OCI-M2 (cell line): ENCODE measurements around the gene SLC25A1.

Source experiments
- DNase-seq: peaks from one replicate; lab custom pipeline; 2025; ENCODE audit not compliant: unreplicated experiment; lab: John Stamatoyannopoulos, UW

Gene SLC25A1

DNA sequence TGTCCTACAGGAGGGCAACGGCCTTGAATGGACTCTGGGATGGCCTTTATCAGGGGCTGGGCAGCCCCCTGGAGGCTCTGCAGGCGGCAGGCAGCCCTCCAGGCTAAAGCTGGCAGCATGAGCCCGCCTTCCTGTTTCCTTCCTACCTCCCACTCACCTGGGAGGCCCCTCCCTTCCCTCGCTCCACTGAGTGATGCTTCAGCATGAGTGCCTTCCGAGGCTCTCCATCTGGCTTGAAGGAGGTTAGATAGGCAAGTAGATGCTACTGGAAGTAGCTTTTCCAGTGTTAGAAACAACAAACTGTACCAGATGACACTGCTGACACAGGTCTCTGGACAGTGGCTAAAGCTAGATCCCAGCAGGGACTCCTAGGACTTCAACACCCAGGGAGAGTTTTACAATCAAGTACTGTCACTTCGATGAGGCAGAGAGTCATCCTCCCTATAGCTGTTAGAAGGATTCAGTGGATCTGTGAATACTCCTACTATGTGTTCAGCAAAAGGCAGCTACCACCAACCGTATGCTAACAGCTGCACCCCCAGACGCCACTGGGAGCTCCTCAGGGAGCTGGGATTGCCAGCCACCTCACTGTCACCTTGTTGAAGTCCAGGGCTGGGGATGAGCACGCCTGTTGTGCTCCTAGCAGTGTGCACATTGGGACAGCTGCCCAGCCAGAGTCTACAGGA lies 4.1 kb upstream of the SLC25A1 start:
- no peak for DNase-seq

DNA sequence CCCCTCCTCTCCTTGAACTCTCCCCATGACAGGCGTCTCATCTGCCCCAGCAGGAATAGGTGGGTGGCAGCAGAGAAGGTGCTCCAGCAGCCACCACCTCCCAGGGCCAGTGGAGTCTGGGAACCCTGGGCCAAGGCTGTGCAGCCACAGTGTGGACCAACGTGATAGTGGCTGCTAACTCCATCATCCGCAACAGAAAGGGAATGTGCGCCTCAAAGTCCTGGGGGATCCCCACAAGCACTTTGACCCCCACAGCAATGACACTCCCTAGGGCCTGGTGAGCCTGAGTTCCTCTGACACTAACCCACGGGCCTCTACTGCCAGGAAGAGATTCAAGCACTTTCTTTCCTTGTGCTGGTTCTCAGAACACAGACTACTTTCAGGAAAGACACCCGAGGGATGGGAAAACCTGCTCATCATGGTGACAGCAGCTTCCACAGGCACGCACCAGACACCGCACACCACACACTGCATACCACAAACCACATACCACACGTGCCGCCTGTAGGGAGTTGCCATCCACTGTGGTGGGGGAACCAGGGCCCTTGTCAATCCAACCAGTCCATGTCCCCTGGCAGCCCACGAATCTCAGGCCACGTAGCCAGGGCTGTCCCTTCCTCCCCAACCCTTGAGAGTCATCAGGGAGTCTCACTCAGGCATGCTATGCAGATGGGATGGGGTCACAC lies 3.4 kb upstream of the SLC25A1 start:
- DNase-seq = no peak

DNA sequence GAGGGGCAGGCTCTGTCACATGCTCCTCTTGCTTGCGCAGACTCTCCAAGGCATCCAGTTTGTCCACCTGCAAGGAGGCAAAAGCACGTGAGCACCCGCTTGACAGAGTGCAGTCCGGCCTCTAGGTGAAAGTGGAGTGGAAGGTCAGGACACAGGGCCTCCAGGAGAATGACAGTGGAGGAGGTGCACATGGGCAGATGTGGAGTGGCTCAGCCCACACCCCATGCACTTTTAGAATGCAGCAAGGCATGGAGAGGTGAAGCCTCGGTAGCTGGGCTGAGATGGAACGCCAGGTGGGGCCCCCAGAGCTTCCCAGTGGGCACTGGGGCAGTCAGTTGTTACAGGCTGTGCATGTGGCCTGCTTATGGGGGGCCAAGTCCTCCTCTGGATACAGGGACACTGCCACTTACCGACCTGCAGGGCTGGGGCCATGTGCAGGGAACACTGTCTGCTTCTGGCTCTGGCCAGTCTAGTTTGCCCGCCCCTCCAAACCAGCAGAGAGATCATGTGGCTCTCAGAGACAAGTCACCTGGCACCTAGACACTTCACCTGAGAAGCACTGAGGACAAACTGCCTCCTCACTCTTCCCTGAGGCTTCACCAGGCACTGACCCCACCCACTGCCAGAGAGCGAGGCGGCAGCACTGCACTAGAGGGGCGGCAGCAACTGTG lies 2.3 kb upstream of the SLC25A1 start:
- DNase-seq = no peak

DNA sequence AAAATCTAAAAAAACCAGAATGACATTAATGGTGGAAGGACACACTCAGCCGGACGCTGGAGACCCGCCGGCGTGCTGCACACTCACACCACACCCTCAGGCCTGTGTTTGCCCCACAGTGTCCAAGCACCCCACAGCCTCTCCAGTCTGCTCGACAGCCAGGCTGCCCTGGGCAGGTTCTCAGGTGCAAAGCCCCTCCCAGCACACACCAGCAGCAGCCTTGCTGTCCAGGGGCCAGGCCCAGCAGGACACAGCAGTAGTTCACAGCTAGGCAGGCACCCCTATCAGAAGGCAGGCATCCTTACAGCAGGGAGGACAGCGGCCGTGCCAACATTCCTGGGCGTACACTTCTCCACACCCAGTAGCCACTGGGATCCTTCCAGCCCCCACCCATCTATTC lies 1.7 kb upstream of the SLC25A1 start:
- DNase-seq = no peak

DNA sequence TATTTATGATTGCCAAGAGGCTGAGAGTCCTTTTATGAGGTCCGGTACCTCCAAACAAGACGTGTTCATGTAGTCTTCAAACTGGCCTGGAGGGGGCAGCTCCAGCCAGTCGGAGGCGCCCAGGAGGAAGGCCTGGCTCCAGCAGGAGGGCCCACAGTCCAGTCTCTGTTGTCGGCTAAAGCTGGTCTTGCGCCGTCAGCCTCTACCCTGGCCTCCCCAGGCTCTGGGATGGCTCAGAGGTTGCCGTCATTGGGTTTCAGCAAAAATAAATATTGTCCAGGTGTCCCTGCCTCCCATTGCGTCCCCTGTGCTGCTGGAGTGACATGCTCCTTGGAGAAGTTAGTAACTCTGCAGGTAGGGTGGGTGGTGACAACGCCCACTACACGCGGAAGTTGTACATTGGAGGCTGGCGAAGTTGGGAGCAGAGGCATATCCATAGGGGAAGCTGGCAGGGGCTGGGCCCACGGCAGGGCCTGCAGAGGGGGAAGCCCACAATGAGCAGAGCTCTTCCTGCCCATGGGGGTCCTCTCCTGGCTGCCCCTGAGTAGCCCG lies 1.0 kb upstream of the SLC25A1 start:
- DNase-seq = no peak

DNA sequence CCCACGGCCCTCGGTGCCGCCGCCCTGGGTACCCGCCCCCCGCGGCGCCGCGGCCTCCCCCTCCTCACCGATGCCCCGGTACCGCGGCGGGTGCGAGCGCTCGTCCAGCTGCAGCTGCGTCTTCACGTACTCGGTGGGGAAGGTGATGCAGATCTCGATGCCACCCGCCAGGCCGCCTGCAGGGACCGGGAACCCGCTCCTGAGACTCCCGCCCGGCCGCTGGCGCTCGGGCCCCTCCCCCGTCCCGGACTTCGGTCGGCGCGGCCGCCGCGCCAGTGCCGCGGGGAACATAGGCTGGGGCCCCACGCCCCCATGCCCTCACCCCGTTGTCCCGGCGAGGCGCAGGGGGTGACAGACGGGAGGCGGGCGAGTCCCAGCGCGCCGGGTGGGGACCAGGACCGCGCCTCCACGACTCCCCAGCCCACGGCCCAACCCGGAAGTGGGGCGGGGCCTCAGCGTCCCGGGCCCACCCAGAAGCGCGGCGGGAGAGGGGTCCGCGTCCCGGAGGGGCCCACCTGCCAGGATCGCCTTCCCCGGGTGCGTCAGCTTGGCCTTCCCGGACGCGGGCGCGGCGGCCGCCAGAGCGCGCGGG lies 375 bp downstream of the SLC25A1 start:
- DNase-seq = no peak

DNA sequence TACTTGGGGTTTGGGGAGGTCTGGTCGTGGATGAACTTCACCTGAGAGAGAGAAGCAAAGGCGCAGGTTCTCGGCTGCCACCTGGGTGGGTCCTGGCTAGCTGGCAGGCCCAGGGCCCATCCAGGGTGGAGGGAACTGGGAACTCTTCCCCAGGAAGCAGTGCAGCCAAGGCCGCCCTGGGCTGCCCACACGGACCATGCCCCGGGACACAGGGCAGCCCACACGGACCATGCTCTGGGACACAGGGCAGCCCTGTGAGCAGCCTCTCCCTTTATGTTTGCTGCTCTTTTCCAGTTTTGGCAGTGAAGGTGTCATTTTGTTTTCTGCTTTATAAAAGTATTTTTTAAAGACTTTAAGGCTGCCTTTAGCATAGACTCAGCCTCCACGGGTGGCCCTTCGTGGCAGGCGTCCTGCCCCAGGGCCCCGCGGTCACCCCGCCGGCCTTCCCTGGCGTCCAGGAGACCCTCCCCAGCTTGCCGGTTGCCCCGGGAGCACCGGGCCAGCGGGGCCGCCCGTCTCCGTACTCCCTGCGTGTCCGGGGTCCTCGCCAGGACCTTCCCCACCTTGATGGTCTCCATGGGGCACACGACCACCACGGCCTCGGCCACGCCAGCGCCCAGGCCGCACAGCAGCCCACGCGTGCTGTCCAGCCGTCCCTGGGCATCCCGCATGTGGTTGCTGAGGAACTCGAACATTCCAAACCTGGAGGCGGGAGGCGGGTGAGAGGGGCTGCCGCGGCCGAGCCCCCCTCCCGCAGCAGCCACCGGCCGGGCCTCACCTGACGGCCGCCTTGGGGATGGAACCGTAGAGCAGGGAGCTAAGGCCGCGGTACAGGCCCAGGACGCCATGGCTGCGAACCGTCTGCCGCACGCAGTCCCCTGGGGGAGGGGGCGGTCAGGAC lies 1.1 kb downstream of the SLC25A1 start:
- DNase-seq = no peak

DNA sequence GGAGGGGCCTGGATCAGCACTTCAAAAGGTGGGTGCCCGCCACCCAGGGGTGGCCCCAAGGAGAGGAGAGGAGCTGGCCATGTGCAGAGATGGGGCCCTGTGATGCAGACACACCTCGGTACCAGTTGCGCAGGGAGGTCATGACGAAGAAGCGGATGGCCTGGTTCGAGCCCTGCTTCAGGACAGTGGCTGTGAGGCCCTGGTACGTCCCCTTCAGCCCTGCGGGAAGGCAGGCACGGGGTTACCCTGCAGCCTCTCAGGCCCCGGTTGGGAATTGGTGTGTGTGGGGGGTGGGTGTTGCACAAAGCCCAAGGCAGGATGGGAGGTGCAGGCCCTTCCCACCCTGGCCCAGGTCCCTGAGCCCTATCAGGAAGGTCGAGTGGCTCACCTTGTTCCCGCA lies 1.8 kb downstream of the SLC25A1 start:
- no peak for DNase-seq

DNA sequence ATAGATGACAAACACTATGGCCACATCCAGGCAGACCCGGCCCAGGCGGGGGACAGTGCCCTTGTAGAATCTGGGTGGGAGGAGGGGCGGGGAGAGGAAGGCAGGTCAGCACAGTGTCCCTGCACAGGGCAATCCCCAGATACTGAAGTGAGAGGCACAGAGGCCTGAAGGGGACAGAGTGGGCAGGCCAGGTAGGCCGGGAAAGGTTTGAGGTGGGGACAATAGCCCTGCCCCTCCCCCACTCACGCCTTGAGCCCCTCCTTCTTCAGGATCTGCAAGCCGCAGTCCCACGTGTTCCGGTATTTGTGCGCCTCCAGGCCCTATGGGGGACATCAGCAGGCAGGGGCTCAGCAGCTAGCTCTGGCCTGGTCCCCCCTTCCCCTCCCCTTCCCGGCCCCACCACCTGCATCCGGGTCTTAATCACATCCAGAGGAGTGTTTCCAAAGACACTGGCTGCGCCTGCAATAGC lies 2.3 kb downstream of the SLC25A1 start:
- DNase-seq = no peak

DNA sequence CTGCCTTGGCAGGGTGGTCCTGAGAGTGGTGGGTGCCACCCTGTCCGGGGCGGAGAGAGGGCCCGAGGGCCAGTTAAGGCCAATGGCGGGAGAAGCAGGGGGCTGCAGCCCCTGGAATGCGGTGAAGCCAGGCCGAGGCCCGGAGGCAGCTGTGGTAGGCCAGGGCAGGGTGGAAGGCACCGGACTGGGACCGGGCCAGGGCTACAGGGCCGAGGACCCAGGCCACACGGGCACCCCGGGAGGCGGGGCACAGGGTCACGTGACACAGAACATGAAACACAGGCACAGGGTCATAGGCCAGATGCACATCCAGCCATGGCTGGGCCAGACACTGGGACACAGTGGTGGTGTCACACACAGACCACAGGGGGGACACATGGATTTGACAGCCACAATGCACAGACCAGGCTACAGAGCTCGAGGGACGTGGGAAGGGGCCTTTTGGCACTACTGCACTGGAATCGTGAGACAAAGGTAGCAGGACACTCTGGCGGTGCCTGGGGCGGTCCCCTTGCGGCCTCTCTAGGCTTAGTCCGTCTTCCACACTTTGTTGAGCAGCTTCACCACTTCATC lies 2.8 kb downstream of the SLC25A1 start:
- DNase-seq = no peak

DNA sequence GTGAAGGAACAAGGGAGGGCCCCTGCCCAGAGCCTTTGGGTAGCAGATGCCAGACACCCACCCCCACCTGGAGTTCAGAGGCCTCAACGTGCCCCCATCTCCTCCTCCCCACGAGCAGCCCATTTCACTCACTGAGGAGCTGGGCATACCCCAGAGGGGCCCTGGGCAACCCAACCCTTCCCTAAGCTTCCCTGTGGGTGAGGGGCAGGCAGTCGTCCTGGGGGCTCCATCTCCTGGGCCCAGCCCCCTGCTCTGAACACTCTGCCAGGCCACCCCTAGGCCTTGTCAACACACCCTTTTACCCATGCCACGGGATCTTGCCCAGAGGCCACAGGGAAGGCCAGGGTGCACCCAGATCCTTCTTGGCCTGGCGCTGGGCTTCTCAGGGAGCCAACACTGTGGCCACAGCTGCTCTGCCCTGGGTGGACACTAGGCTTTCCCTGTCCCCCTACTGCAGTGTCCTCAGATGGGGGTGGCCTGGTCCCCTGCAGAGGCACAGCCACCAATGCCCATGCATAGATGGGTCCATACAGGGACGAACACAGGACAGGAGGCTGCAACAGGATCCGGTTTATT lies 3.4 kb downstream of the SLC25A1 start:
- no peak for DNase-seq

DNA sequence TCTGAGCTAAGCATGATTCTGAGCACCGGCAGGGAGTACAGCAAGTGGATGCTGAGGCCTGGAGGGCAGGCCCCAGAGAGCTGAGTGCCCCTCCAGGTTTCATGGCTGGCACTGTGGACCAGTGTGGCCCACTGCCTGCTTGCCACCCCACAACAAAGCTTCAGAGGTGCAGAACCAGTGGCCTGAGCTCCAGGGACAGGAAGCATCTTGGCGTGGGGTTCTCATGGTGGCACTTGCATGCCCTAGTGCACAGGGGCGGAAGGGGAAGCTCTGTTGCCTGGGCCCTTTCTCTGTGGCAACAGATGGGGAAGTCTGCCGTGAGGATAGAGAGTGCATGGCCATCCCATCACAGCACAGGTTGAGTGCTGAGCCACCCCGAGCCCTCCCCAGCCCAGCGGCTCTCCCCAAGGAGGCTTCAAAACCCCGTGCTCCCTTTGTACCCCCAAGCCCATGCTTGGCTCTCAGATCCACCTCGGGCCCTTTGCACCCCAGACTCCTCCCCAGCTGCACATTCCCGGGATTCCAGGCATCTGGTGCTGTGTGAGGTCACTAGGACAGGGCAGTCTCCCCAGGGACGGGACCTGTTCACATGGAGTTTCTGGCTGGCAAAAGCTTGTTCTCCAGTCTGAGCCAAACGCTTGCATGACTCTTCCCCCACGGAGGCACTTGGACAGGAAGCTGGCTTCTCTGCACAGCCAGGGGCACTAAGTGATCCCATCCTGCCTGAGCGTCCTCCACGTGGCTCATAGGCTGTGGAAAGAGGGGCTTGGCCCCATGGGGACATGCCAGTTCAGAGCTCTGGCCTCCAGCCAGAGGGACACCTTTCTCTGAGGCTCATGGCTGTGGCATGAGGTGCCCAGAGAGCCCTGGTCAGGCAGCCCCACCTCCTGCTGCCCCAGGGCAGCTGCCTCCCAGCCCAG lies 4.2 kb downstream of the SLC25A1 start:
- DNase-seq = no peak

DNA sequence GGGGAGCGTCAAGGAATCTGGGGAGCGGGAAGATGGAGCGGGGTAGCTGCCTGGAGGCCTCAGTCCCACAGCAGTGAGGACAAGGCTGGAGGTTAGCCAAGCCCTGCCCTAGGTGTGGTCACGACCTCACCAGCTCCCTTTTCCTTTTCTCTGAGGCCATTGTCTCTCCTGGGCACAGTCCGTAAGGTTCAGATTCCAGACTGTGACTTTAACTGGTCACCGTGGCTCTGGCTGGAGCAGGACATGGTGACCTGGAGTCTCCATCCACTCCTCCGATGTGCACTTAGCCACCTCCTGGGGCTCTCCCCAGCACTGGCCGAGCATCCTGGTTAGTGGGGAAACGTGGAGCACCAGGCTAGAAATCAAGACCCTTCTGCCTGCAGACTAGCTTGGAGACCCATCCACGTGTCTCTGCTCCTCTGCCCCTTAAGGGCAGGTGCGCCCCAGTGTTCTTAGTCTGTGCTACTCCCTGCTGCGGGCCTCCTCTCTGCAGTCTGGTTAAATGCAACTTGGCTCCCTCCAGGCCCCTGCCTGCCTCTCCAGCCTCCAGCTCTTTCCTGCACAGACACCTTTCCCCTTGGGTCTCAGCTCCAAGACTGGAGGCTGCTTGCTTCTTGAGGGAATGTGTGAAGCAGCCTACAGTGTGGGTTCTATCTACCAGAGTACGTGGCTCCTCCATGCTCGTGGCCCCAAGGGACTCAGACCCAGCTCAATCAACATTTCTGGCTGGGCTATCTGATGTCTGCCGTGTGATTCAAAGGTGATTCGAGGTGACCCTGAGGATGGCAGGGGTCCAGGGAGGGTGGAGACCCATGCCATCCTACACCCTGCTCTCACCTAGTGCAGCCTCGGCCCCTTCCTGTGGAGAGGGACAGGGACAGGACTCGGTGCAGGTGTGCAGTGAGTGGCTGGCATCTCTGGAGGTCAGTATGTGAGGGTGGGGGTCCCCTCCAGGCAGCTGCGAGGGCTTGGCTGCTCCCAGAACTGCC lies 5.2 kb downstream of the SLC25A1 start:
- DNase-seq = no peak

DNA sequence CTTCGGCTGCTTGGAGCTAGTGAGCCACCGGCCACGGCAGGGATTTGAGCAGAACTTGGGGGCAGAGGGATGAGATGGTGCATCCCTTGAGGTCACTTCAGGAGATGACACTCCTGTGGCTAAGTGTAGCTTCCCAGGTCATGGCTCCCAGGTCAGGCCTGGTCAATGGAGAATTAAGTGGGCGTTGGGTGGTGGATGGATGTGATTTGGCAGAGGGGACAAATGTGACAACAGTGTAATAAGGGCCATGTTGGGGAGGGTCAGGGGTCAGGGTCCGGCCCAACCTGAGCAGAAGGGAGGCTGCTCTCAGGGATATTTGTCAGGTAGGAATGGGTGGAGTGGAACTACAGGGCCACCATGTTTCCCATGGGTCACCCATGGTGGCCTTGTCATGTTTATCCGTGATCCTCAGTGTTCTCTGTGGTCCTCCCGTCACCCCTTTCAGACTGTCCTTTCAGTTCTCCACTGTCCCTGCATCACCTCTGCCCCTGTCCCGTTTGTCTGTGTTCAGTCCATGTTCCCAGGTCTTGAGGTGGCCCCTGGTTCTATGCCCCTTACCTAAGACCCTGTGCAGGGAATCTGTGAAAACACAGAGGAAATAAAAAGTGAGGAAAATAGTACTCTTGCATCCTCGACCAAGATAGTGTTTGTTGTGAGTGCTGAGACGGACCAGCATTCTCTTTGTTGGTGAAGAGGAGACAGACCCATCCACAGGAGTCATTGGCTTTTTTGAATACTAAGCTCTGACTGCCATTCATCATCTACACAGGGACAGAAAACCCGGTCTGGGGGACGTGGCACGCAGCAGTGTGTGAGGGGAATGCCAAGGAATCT lies 6.1 kb downstream of the SLC25A1 start:
- DNase-seq = no peak

DNA sequence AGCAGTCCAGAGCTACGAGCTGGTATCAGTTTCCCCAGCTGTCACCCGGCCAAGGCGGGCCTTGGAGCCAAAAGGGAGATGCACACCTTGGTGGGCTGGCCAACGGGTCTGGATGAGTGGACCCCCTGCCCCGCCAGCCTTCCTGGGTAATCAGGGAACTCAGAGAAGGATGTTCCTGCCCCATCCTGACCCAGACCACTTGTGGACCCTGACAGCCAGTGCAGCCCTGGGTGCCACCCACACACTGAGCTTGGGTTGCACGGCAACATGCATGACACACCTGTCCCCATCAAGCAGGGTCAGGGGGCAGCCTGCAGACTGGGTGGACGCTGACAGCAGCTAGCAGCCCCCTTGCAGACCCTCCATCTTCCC lies 8.6 kb downstream of the SLC25A1 start:
- no peak for DNase-seq

DNA sequence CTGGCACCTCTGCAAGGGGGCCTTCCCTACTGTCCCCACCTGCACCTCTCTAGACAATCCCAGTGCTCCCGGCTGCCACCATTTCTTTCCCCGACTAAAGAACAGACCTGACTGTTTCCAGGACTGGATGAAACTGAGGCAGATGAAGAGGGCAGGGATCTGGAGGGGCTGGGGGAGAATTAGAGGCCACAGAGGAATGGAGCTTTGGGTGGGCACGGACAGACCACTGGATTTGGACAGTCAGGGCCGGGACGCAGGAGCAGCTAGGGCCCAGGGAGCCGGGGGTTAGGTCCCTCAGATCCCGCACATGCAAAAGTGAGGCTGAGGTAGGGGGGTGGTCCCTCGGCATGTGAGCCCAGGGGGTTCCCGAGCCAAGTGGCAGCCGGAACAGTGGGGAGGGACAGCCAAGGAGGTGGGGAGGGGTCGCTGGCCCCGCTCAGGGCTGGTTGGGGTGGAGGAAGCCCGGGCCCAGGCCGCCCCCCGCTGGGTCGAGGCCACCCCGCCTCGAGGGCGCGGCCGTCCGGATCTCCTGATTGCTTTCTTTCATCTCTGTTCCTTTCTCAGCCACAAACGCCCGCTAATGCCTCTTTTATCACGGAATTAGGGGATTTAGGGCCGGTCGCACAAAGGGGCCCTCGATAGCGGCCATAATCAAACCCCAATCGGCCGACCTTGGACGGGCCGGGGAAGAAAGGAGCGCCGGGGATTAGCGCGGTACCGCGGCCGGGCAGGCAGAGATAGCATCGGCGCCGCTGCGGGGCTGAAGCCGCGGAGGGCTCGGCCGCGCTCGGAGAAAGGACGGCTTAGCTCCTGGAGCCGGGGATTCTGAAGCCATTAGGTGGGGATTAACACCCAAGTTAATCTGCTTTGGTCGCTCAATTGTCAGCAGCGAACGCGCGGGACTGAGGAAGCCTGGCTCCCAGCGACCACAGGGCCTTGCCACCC lies 9.3 kb downstream of the SLC25A1 start:
- no peak for DNase-seq
